ELR (cell line): ENCODE data around the gene SLMAP.

Experiments used
- DNase-seq: peaks from one replicate; pipeline ENCODE4 v3.0.0-alpha.2; 2015; ENCODE audit warnings: low read depth

The SLMAP gene

DNA sequence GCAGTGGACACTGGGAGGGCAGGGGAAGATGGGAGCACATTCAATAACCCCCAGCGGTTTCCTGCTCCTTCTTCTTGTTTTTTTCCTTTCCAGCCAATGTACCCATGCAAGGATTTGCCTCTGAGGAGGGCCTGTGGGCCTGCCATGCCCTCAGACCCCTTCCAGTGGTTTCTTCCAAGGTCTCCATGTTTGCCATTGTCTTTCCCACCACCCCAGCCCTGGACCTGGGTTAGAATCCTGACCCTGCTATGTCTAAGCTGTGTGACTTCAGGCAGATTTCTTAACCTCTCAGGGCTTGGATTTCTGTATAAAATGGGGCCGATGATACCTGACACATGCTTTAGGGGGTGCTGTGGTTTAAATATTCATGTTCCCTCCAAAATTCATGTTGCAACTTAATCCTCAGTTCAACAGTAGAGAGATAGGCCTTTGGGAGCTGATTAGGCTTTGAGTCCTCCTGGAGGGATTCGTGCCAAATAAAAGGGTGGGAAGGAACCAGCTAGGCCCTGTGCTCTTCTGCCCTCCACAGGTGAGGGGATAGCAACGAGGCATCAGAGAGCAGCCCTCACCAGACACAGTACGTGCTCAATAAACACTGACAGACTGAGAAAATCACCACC lies 205.8 kb downstream of the SLMAP start:
- peak; percentile 78 for DNase-seq

GRCh38 chr3:57962448-57962834 lies 206.3 kb downstream of the SLMAP start:
- DNase-seq = no peak

GRCh38 chr3:57963811-57964346 lies 207.8 kb downstream of the SLMAP start:
- no peak for DNase-seq

- no peak for DNase-seq
Measured at GRCh38 chr3:57966829-57967228, 210.7 kb downstream of the SLMAP start.

- DNase-seq = no peak
Measured at GRCh38 chr3:57967590-57967989, 211.5 kb downstream of the SLMAP start.

DNA sequence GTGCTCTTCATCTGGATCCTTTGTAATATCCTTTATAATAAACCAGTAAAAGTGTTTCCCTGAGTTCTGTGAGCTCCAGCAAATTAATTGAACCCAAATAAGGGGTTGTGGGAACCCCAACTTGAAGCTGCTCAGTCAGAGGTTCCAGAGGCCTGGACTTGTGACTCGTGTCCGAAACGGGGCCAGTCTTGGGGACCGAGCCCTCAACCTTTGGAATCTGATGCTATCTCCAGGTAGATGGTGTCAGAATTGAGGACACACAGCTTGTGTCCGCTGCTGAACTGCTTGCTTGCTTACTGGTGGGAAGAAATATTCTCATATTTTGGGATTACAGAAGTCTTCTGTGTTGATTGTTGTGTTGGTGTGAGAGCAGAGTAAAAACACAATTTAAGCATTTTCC lies 212.4 kb downstream of the SLMAP start:
- no peak for DNase-seq

GRCh38 chr3:57971975-57972374 lies 215.9 kb downstream of the SLMAP start:
- no peak for DNase-seq

GRCh38 chr3:57972531-57973111 lies 216.5 kb downstream of the SLMAP start:
- no peak for DNase-seq

GRCh38 chr3:57973715-57974477 lies 217.8 kb downstream of the SLMAP start:
- no peak for DNase-seq

GRCh38 chr3:57974796-57975388 lies 218.8 kb downstream of the SLMAP start:
- peak; percentile 99 for DNase-seq

DNA sequence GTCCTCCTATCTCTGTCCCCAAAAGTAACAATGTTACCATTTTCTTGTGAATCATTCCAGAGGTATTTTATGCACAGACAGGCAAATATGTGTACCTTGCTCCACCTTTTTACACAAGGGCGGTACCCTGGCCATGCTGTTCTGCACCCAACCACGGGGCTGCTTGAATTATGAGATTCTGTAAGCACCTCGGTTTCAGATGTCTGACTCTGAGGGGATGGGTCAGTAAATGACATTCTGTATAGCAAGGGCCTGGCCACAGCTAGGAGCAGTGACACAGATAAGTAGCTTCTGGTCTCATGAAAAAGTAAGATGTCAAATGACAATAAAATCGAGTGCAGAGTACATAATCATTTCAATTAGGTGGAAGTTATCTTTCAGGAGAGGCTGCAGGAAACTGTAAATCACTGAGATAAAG lies 221.7 kb downstream of the SLMAP start:
- peak; percentile 46 for DNase-seq

DNA sequence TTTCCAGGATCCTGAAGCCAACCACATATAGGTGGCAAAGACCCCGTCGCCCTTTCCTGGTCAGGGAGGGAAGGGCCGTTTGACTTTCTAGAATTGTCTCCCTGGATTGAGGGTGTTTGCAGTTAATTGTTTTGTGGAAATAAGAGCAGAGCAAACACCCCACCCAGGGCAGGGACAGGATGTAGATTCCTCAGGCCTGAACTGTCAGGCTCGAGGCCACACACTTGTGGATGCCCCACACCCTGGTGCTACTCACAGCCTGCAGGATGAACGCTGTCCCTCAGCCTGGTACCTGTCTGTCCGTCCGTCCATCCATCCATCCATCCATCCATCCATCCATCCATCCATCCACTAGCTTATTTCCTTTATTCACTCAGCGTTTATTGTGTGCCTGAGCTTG lies 222.2 kb downstream of the SLMAP start:
- DNase-seq = peak; percentile 52
